ENCODE results near the gene ARL5C.

The ARL5C gene

DNA sequence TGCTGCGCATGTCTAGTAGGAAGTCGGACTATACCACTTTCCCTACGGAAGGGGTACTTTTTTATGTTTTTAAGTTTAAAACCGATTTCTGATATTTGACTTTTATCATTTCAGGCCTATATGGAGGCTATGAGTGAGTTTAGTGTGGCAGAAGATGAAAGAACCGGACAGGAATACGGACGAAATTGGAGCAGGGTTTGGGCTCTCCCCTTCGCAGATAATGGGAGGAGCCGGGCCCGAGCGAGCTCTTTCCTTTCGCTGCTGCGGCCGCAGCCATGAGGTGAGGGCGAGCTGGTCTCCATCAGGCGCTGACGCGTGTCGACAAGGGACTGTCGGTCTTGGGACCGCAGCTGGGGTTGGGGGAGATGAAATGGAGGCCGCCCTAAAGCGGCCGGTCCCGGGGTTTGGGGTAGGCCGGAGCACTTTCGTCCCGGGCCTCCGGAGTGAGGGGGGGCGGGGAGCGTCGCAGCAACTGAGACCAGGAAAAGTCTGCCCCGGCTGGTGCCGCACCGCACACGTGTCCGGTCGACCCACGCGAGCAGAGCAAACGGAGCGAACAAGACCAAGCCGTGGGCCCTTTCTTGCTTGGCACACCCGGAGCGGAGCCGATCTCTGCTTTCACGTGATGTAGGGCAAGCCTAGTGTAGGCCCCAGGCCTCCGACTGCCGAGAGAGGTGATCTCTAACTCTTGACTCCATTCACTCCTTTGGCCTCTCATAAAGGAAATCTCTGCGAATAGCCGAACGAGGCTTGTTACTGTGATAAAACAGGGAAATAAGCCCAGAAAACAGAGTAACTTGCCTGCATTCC is 34.3 kb upstream of the ARL5C start, which contains the start of gene RPL19 (continued):
- TF ChIP-seq ZNF138 (tag by site-specific recombination; IDR thresholded peaks at IDR 0.05; ENCODE audit: borderline replicate concordance) (no peak), SETDB1 (IDR thresholded peaks at IDR 0.05; ENCODE audit: insufficient read length, low read length) (no peak), ZSCAN23 (tag by site-specific recombination; IDR thresholded peaks at IDR 0.05) (no peak), ZNF37A (tag by site-specific recombination; IDR thresholded peaks at IDR 0.05) (no peak), ZNF354C (tag by site-specific recombination; IDR thresholded peaks at IDR 0.05; ENCODE audit: borderline replicate concordance, low read depth) (no peak), ZNF558 (tag by site-specific recombination; IDR thresholded peaks at IDR 0.05) (no peak), ZNF433 (tag by site-specific recombination; IDR thresholded peaks at IDR 0.05; ENCODE audit: low read depth) (no peak), OVOL3 (tag by site-specific recombination; IDR thresholded peaks at IDR 0.05) (peak; percentile 26; the same call in 1 of the 2 replicates), ZSCAN30 (tag by site-specific recombination; IDR thresholded peaks at IDR 0.05) (peak; percentile 41; the same call in 1 of the 2 replicates), ZNF221 (tag by site-specific recombination; IDR thresholded peaks at IDR 0.05; ENCODE audit: borderline replicate concordance) (no peak), ZNF843 (tag by site-specific recombination; IDR thresholded peaks at IDR 0.05) (no peak), SP3 (tag by site-specific recombination; IDR thresholded peaks at IDR 0.05) (peak; percentile 75), ZNF585B (tag by site-specific recombination; IDR thresholded peaks at IDR 0.05) (no peak), ZNF16 (tag by site-specific recombination; IDR thresholded peaks at IDR 0.05; ENCODE audit: low read depth) (no peak), OSR2 (tag by site-specific recombination; IDR thresholded peaks at IDR 0.05) (no peak), KLF7 (tag by site-specific recombination; IDR thresholded peaks at IDR 0.05; ENCODE audit: borderline replicate concordance) (no peak), ZNF658 (tag by site-specific recombination; IDR thresholded peaks at IDR 0.05) (no peak), ZBTB1 (tag by site-specific recombination; IDR thresholded peaks at IDR 0.05) (no peak), ZBTB48 (tag by site-specific recombination; IDR thresholded peaks at IDR 0.05) (peak; percentile 48; the same call in 1 of the 2 replicates), ZNF530 (tag by site-specific recombination; IDR thresholded peaks at IDR 0.05; ENCODE audit: low read depth) (no peak), ZBTB8A (tag by site-specific recombination; IDR thresholded peaks at IDR 0.05) (no peak), ZNF292 (tag by site-specific recombination; IDR thresholded peaks at IDR 0.05; ENCODE audit: borderline replicate concordance, low read depth) (no peak), ZFP69B (tag by site-specific recombination; IDR thresholded peaks at IDR 0.05) (no peak), ZBTB20 (tag by site-specific recombination; IDR thresholded peaks at IDR 0.05) (no peak), ZNF266 (tag by site-specific recombination; IDR thresholded peaks at IDR 0.05; ENCODE audit: low read depth) (no peak)
- TF ChIP-seq, protein P1, sequence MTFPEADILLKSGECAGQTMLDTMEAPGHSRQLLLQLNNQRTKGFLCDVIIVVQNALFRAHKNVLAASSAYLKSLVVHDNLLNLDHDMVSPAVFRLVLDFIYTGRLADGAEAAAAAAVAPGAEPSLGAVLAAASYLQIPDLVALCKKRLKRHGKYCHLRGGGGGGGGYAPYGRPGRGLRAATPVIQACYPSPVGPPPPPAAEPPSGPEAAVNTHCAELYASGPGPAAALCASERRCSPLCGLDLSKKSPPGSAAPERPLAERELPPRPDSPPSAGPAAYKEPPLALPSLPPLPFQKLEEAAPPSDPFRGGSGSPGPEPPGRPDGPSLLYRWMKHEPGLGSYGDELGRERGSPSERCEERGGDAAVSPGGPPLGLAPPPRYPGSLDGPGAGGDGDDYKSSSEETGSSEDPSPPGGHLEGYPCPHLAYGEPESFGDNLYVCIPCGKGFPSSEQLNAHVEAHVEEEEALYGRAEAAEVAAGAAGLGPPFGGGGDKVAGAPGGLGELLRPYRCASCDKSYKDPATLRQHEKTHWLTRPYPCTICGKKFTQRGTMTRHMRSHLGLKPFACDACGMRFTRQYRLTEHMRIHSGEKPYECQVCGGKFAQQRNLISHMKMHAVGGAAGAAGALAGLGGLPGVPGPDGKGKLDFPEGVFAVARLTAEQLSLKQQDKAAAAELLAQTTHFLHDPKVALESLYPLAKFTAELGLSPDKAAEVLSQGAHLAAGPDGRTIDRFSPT (tag by site-specific recombination; IDR thresholded peaks at IDR 0.05) = no peak
- TF ChIP-seq, protein P2, sequence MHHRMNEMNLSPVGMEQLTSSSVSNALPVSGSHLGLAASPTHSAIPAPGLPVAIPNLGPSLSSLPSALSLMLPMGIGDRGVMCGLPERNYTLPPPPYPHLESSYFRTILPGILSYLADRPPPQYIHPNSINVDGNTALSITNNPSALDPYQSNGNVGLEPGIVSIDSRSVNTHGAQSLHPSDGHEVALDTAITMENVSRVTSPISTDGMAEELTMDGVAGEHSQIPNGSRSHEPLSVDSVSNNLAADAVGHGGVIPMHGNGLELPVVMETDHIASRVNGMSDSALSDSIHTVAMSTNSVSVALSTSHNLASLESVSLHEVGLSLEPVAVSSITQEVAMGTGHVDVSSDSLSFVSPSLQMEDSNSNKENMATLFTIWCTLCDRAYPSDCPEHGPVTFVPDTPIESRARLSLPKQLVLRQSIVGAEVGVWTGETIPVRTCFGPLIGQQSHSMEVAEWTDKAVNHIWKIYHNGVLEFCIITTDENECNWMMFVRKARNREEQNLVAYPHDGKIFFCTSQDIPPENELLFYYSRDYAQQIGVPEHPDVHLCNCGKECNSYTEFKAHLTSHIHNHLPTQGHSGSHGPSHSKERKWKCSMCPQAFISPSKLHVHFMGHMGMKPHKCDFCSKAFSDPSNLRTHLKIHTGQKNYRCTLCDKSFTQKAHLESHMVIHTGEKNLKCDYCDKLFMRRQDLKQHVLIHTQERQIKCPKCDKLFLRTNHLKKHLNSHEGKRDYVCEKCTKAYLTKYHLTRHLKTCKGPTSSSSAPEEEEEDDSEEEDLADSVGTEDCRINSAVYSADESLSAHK (tag by site-specific recombination; IDR thresholded peaks at IDR 0.05) = no peak
- TF ChIP-seq, protein P3, sequence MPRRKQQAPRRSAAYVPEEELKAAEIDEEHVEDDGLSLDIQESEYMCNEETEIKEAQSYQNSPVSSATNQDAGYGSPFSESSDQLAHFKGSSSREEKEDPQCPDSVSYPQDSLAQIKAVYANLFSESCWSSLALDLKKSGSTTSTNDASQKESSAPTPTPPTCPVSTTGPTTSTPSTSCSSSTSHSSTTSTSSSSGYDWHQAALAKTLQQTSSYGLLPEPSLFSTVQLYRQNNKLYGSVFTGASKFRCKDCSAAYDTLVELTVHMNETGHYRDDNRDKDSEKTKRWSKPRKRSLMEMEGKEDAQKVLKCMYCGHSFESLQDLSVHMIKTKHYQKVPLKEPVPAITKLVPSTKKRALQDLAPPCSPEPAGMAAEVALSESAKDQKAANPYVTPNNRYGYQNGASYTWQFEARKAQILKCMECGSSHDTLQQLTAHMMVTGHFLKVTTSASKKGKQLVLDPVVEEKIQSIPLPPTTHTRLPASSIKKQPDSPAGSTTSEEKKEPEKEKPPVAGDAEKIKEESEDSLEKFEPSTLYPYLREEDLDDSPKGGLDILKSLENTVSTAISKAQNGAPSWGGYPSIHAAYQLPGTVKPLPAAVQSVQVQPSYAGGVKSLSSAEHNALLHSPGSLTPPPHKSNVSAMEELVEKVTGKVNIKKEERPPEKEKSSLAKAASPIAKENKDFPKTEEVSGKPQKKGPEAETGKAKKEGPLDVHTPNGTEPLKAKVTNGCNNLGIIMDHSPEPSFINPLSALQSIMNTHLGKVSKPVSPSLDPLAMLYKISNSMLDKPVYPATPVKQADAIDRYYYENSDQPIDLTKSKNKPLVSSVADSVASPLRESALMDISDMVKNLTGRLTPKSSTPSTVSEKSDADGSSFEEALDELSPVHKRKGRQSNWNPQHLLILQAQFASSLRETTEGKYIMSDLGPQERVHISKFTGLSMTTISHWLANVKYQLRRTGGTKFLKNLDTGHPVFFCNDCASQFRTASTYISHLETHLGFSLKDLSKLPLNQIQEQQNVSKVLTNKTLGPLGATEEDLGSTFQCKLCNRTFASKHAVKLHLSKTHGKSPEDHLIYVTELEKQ (tag by site-specific recombination; IDR thresholded peaks at IDR 0.05; ENCODE audit: borderline replicate concordance) = no peak; the same call in 1 of the 2 replicates
- TF ChIP-seq, protein P4, sequence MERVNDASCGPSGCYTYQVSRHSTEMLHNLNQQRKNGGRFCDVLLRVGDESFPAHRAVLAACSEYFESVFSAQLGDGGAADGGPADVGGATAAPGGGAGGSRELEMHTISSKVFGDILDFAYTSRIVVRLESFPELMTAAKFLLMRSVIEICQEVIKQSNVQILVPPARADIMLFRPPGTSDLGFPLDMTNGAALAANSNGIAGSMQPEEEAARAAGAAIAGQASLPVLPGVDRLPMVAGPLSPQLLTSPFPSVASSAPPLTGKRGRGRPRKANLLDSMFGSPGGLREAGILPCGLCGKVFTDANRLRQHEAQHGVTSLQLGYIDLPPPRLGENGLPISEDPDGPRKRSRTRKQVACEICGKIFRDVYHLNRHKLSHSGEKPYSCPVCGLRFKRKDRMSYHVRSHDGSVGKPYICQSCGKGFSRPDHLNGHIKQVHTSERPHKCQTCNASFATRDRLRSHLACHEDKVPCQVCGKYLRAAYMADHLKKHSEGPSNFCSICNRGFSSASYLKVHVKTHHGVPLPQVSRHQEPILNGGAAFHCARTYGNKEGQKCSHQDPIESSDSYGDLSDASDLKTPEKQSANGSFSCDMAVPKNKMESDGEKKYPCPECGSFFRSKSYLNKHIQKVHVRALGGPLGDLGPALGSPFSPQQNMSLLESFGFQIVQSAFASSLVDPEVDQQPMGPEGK (tag by site-specific recombination; IDR thresholded peaks at IDR 0.05) = peak; percentile 29
